HL-60 (cell line): Measurements from ENCODE around the gene HELZ.

Source experiments
- DNase-seq, 2 experiments: peaks; one replicate each; pipeline ENCODE4 v3.0.0-alpha.2; 2010 to 2020; ENCODE audit warnings: low read depth in 1 of 2, low spot score in 1 of 2
- H3K27ac ChIP-seq: fragments of 250-450 bp; sonication (Bioruptor Pico); replicated peaks from 2 replicates; pipeline ENCODE4 v1.5.1; 2020; ENCODE audit warnings: mild to moderate bottlenecking, moderate library complexity
- H3K27me3 ChIP-seq: fragments of 250-450 bp; sonication (Bioruptor Pico); 2 replicates; pipeline ENCODE4 v1.5.1; 2021; ENCODE audit warnings: mild to moderate bottlenecking, moderate library complexity; ENCODE audit not compliant: insufficient read depth, poor library complexity, severe bottlenecking
- H3K4me3 ChIP-seq: replicated peaks from 2 replicates; pipeline ENCODE4 v1.5.1; 2011; ENCODE audit warnings: mild to moderate bottlenecking, control low read depth, low read length; ENCODE audit not compliant: insufficient read depth
- CTCF ChIP-seq: IDR thresholded peaks from one replicate; pipeline ENCODE4 v1.5.1; 2011; ENCODE audit warnings: low read length, control low read depth, inconsistent platforms; ENCODE audit not compliant: insufficient read depth
- GABPA ChIP-seq: IDR thresholded peaks from 2 replicates; pipeline ENCODE4 v1.6.1; 2012; ENCODE audit warnings: low read depth
- POLR2AphosphoS5 ChIP-seq: IDR thresholded peaks from 2 replicates; pipeline ENCODE4 v1.6.1; 2012; ENCODE audit warnings: low read depth
- REST ChIP-seq: IDR thresholded peaks from 2 replicates; pipeline ENCODE4 v1.6.1; 2012; ENCODE audit warnings: low read depth; ENCODE audit not compliant: insufficient replicate concordance
- SPI1 ChIP-seq: IDR thresholded peaks from 2 replicates; pipeline ENCODE4 v1.6.1; 2012; ENCODE audit warnings: low read depth, mild to moderate bottlenecking, borderline replicate concordance

HELZ gene

GRCh38 chr17:67066717-67067116 is 178.3 kb downstream of the HELZ start:
- Histone ChIP-seq H3K27me3 (no peaks in the 10 kb centered on the region), H3K4me3 (no peak overlapping the region), H3K27ac (no peak overlapping the region)
- no peak for TF ChIP-seq POLR2AphosphoS5
- TF ChIP-seq GABPA, result no peak
- no peak for TF ChIP-seq SPI1
- TF ChIP-seq CTCF, result no peak
- TF ChIP-seq REST, result no peak
- no peak for DNase-seq

- no peak overlapping the region for H3K4me3 ChIP-seq
- no peak for DNase-seq
- no peak overlapping the region for H3K27ac ChIP-seq
- no peaks in the 10 kb centered on the region for H3K27me3 ChIP-seq
- TF ChIP-seq SPI1, result no peak
- TF ChIP-seq REST, result no peak
- TF ChIP-seq POLR2AphosphoS5, result no peak
- no peak for TF ChIP-seq GABPA
- no peak for TF ChIP-seq CTCF
Measured at GRCh38 chr17:67063141-67063540, 181.9 kb downstream of the HELZ start.

GRCh38 chr17:67059372-67059771 is 185.6 kb downstream of the HELZ start:
- no peak overlapping the region for H3K27ac ChIP-seq
- no peaks in the 10 kb centered on the region for H3K27me3 ChIP-seq
- TF ChIP-seq CTCF (no peak), GABPA (no peak), SPI1 (no peak), POLR2AphosphoS5 (no peak), REST (no peak)
- no peak overlapping the region for H3K4me3 ChIP-seq
- DNase-seq, result no peak
